NT2/D1 (cell line): ENCODE measurements around the gene RAB3C.
A peak's percentile ranks its signal among the peaks of the same experiment; 100 is the strongest.

Experiments used
- DNase-seq: peaks from one replicate; pipeline ENCODE4 v3.0.0-alpha.2; 2011; ENCODE audit warnings: low read depth, low spot score
- H3K27me3 ChIP-seq: 2 replicates; pipeline ENCODE4 v1.6.0; 2011; ENCODE audit warnings: mild to moderate bottlenecking; ENCODE audit not compliant: insufficient read length, insufficient read depth
- H3K36me3 ChIP-seq: 2 replicates; pipeline ENCODE4 v1.6.1; 2011; ENCODE audit warnings: mild to moderate bottlenecking, low read length, mixed read lengths; ENCODE audit not compliant: insufficient read depth, insufficient read length
- H3K4me1 ChIP-seq: 2 replicates; pipeline ENCODE4 v1.5.1; 2011; ENCODE audit not compliant: insufficient read depth, insufficient read length
- H3K4me3 ChIP-seq: 2 replicates; pipeline ENCODE4 v1.5.1; 2011; ENCODE audit warnings: low read depth; ENCODE audit not compliant: insufficient read length
- H3K9ac ChIP-seq: 2 replicates; pipeline ENCODE4 v1.6.0; 2011; ENCODE audit warnings: low read depth; ENCODE audit not compliant: insufficient read length
- H3K9me3 ChIP-seq: 2 replicates; pipeline ENCODE4 v1.5.1; 2011; ENCODE audit warnings: mild to moderate bottlenecking, low read length; ENCODE audit not compliant: insufficient read depth
- SUZ12 ChIP-seq: IDR thresholded peaks from 2 replicates; pipeline ENCODE4 v1.6.1; 2011; ENCODE audit not compliant: insufficient read length, insufficient read depth; ENCODE audit errors: extremely low read depth
- YY1 ChIP-seq: IDR thresholded peaks from 2 replicates; pipeline ENCODE4 v1.6.1; 2011; ENCODE audit not compliant: insufficient read length, insufficient read depth
- ZNF274 ChIP-seq: IDR thresholded peaks from 2 replicates; pipeline ENCODE4 v1.6.1; 2011; ENCODE audit warnings: mild to moderate bottlenecking, low read depth, low read length

The RAB3C gene

GRCh38 chr5:58715997-58716656 lies 133.3 kb downstream of the RAB3C start:
- no peak for DNase-seq
- no peaks in the 10 kb centered on the region for H3K27me3 ChIP-seq
- H3K36me3 ChIP-seq = no peaks in the 10 kb centered on the region
- TF ChIP-seq YY1 (no peak), SUZ12 (no peak), ZNF274 (no peak)
- no peak overlapping the region for H3K9ac ChIP-seq
- H3K9me3 ChIP-seq = no peaks in the 10 kb centered on the region
- H3K4me3 ChIP-seq = no peak overlapping the region
- no peaks in the 10 kb centered on the region for H3K4me1 ChIP-seq

DNA sequence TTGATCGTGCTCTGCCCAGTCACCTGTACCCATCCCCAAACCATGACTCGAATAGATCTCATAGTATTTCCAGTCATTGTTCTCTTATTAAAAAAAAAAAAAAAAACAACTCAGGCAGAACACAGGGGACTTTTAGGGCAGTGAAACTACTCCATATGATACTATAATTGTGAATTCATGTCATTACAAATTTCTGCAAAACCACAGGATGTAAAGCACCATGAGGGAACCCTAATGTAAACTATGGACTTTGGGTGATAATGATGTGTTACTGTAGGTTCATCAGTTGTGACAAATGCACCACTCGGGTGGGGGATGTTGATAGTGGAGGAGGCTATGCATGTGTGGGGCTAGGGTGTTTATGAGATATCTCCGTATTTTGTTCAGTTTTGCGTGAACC lies 133.8 kb downstream of the RAB3C start:
- Histone ChIP-seq H3K9me3 (no peaks in the 10 kb centered on the region), H3K4me1 (no peaks in the 10 kb centered on the region), H3K9ac (no peak overlapping the region), H3K4me3 (no peak overlapping the region), H3K36me3 (no peaks in the 10 kb centered on the region), H3K27me3 (no peaks in the 10 kb centered on the region)
- TF ChIP-seq YY1 (no peak), SUZ12 (no peak), ZNF274 (no peak)
- no peak for DNase-seq

GRCh38 chr5:58717303-58718007 lies 134.6 kb downstream of the RAB3C start:
- TF ChIP-seq SUZ12 (no peak), YY1 (no peak), ZNF274 (no peak)
- H3K27me3 ChIP-seq = no peaks in the 10 kb centered on the region
- no peaks in the 10 kb centered on the region for H3K36me3 ChIP-seq
- H3K9ac ChIP-seq = no peak overlapping the region
- H3K4me3 ChIP-seq = no peak overlapping the region
- H3K9me3 ChIP-seq = no peaks in the 10 kb centered on the region
- peak; percentile 42 for DNase-seq
- H3K4me1 ChIP-seq = no peaks in the 10 kb centered on the region

DNA sequence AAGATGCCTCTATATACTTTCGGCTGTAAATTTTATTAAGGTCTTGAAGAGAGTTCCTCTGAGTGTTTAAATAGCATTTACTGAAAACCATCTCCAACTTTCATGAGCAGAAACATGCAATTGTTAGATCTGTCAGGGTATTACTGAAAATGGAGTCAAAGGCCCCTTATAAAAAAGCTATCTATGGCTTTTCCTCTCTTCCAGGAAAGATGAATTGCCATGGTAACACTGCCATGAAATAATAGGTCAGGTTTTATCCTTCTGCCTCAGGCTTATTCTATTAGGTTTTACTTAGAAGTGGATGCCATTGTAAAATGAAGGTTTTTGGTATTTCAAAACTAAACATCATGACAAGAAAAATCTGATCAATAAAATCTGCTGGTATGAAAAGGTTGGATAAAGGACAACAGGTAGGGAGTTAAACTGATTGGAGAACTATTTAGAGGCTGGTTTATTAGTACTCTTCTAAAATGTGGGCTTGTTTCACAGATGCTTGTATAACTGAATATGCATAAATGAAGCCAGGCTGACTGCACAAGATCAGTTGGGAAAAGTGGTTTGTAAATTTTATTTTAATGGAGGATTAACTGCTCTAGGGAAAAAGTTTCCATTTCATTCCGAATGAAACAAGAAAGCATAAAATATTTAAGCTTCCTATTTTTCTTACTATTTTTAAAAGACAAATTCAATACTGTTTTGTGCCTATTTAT lies 135.5 kb downstream of the RAB3C start:
- Histone ChIP-seq H3K9me3 (no peaks in the 10 kb centered on the region), H3K4me3 (no peak overlapping the region), H3K27me3 (no peaks in the 10 kb centered on the region), H3K36me3 (no peaks in the 10 kb centered on the region), H3K9ac (no peak overlapping the region), H3K4me1 (no peaks in the 10 kb centered on the region)
- no peak for TF ChIP-seq YY1
- no peak for TF ChIP-seq ZNF274
- TF ChIP-seq SUZ12 = no peak
- DNase-seq = no peak

DNA sequence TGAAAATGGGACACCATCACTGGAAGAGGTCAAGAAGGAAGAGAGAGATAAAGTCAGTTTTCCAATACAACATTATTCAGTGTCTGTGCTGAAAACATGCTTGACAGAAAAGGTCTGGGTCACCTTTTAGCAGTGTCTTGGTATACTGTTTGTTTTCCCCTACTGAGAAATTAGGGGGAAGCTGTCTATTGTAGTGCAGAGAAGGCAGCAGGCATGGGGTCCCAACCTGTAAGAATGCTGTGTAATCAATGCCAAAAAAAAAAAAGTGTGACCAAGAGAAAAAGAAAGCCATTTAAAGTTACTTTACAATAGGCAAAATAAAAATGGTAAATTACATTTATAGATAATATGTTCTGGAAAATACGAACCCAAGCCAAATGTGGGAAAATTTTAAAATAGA lies 139.3 kb downstream of the RAB3C start:
- no peak for DNase-seq
- TF ChIP-seq SUZ12 (no peak), YY1 (no peak), ZNF274 (no peak)
- no peaks in the 10 kb centered on the region for H3K36me3 ChIP-seq
- H3K4me3 ChIP-seq = no peak overlapping the region
- no peaks in the 10 kb centered on the region for H3K27me3 ChIP-seq
- H3K4me1 ChIP-seq = no peaks in the 10 kb centered on the region
- no peak overlapping the region for H3K9ac ChIP-seq
- peaks cover 13% of the 10 kb centered on the region for H3K9me3 ChIP-seq

- no peak for DNase-seq
- Histone ChIP-seq H3K9me3 (peaks cover 13% of the 10 kb centered on the region), H3K9ac (no peak overlapping the region), H3K36me3 (no peaks in the 10 kb centered on the region), H3K4me3 (no peak overlapping the region), H3K27me3 (no peaks in the 10 kb centered on the region), H3K4me1 (no peaks in the 10 kb centered on the region)
- no peak for TF ChIP-seq ZNF274
- TF ChIP-seq SUZ12 = no peak
- no peak for TF ChIP-seq YY1
These were observed 142.1 kb downstream of the RAB3C start for GRCh38 chr5:58724992-58725391.

DNA sequence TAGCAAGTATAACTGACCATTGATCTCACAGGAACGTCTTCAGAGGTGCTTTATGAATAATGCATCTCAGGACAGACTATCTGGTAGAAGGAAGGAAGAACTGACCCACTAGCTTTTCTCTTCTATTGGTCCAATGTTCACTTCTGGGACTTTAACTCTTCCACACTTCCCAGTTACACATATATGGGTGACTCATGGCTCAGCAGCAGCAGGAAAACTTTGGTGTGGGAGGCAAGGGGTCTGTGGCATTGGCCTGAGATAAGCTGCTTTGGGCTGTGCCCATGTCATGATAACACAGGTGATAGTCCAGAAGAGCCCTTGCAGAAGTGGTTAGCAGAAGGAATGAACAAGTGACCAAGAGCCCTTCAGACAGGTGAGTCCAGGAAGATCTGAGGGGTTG lies 148.8 kb downstream of the RAB3C start:
- DNase-seq = no peak
- TF ChIP-seq SUZ12 = no peak
- no peak for TF ChIP-seq ZNF274
- no peak for TF ChIP-seq YY1
- Histone ChIP-seq H3K27me3 (no peaks in the 10 kb centered on the region), H3K9me3 (no peaks in the 10 kb centered on the region; the same call in 1 of the 2 replicates), H3K36me3 (no peaks in the 10 kb centered on the region), H3K4me1 (no peaks in the 10 kb centered on the region), H3K9ac (no peak overlapping the region), H3K4me3 (no peak overlapping the region)
